T-helper 2 cell (primary cell): ENCODE results near the gene GIT2.

Experiments used
- DNase-seq, 5 experiments: peaks; one replicate each; pipeline versions ENCODE4 v3.0.0 to v3.0.0-alpha.2; 2012 to 2022

Gene GIT2

DNA sequence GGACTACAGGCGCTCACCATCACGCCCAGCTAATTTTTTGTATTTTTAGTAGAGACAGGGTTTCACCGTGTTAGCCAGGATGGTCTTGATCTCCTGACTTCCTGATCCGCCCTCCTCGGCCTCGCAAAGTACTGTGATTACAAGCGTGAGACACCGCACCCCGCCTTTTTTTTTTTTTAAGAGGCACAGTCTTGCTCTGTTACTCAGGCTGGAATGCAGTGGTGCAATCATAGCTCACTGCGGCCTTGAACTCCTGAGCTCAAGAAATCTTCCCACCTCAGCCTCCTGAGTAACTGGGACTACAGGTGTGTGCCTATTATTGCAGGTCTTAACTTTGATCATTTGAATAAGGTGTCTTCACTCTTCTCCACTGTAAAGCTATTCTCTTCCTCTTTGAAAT is 110.6 kb downstream of the GIT2 start:
- DNase-seq: no peak

GRCh38 chr12:109883461-109883860 is 112.7 kb downstream of the GIT2 start:
- no peak for DNase-seq

GRCh38 chr12:109881752-109882151 is 114.4 kb downstream of the GIT2 start:
- DNase-seq: no peak

GRCh38 chr12:109880938-109881337 is 115.2 kb downstream of the GIT2 start:
- no peak for DNase-seq

GRCh38 chr12:109880043-109880931 is 115.9 kb downstream of the GIT2 start, which contains the start of gene GLTP:
Gene GLTP (minus strand): TSS chr12:109880541. CDS start chr12:109880374, 167 bp downstream.
- peak; percentile 80 to 94 (median 86) for DNase-seq
